Measurements from ENCODE around the gene PSMB10. TPM values are rescaled to one million over a fixed set of nuclear protein-coding genes. Genes with fewer than 3 reads are reported as not detected.
"Not testable (repeated sequence)": the region's sequence is repeated elsewhere in the genome, so short reads cannot be mapped to it uniquely, and the experiment has no call there.

Gene PSMB10
- polyA plus RNA-seq, 1 experiment: 18.1 TPM

- Histone ChIP-seq H3K27ac (ENCODE audit: low read depth, low read length) (no peak overlapping the region), H3K4me3 (ENCODE audit: low read depth, low read length) (no peak overlapping the region), H3K27me3 (ENCODE audit: control insufficient read depth, insufficient read depth, low read length) (no peaks in the 10 kb centered on the region), H3K9me3 (ENCODE audit: control insufficient read depth, insufficient read depth, low read length) (no peaks in the 10 kb centered on the region)
- TF ChIP-seq, protein P1, sequence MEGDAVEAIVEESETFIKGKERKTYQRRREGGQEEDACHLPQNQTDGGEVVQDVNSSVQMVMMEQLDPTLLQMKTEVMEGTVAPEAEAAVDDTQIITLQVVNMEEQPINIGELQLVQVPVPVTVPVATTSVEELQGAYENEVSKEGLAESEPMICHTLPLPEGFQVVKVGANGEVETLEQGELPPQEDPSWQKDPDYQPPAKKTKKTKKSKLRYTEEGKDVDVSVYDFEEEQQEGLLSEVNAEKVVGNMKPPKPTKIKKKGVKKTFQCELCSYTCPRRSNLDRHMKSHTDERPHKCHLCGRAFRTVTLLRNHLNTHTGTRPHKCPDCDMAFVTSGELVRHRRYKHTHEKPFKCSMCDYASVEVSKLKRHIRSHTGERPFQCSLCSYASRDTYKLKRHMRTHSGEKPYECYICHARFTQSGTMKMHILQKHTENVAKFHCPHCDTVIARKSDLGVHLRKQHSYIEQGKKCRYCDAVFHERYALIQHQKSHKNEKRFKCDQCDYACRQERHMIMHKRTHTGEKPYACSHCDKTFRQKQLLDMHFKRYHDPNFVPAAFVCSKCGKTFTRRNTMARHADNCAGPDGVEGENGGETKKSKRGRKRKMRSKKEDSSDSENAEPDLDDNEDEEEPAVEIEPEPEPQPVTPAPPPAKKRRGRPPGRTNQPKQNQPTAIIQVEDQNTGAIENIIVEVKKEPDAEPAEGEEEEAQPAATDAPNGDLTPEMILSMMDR (IDR thresholded peaks at IDR 0.05; ENCODE audit: low read depth, low read length): no peak
- no peak for DNase-seq (ENCODE audit: low read depth, low spot score)
- ChIA-PET CTCF (no interaction called here), POLR2A (no interaction called here)
These were observed 20.6 kb downstream of the PSMB10 start for GRCh38 chr16:67915831-67916723.

DNA sequence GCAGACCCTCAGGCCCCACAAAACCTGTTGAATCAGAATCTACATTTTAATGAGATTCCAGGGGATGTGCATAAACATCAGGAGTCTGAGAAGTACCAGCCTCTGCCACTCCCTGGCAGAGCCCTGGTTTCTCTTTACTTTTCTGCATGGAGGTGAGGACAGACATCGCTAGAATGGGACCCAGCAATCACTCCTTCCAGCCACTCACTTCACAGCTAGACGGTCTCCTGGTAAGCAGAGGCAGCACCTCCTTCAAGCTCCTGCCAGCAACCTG is 21.2 kb downstream of the PSMB10 start:
- POLR2A ChIA-PET; H3K27me3 ChIP-seq (ENCODE audit: control insufficient read depth, insufficient read depth, low read length); H3K9me3 ChIP-seq (ENCODE audit: control insufficient read depth, insufficient read depth, low read length); DNase-seq (ENCODE audit: low read depth, low spot score); H3K27ac ChIP-seq (ENCODE audit: low read depth, low read length); H3K4me3 ChIP-seq (ENCODE audit: low read depth, low read length): not testable (repeated sequence)
- CTCF ChIA-PET: interaction anchor here (0.9 to 1.2 kb wide), 2 partner anchors 10 to 99 kb away, joined by 4 read pairs; no protein-coding TSS in a partner anchor

DNA sequence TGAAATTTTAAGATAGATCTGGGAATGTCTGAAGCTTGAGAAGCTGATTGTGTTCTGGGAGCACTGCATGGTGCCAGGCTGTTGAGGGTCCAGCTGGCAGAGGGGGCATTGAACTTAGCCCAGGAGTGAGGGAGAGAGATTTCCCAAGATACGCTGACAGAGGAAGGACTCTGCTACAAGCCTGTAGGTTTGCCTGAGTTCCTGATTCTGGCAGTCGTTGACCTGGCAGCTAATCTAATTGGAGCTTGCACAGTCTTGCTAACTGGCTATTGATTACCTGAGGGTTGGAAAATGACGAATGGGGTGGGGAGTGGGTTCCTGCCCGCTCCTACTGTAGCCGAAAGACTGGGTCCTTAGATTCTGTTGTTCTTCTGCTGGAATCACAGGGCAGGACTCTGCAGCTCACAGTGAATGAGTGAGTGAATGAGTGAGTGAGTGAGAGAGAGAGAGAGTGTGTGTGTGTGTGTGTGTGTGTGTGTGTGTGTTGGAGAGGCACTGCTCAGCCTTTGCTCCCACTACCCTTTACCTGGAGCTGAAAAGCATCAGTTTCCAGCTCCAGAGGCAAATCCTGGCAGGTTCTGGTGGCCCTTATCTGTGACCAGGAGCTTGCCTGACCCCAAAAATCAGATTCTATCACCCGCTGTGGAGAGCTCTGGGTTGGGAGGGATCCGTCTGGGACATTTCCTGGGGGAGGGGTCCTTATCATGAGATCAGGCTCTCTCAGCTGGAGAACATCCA is 21.7 kb downstream of the PSMB10 start:
- Histone ChIP-seq H3K27me3 (ENCODE audit: control insufficient read depth, insufficient read depth, low read length) (no peaks in the 10 kb centered on the region), H3K27ac (ENCODE audit: low read depth, low read length) (no peak overlapping the region), H3K9me3 (ENCODE audit: control insufficient read depth, insufficient read depth, low read length) (no peaks in the 10 kb centered on the region), H3K4me3 (ENCODE audit: low read depth, low read length) (no peak overlapping the region)
- CTCF ChIA-PET: interaction anchor here (0.5 to 1.5 kb wide), 4 partner anchors 9 to 394 kb away, joined by 3 to 8 read pairs (median 4); partner anchors contain the start of gene NRN1L
- TF ChIP-seq, protein P1 (IDR thresholded peaks at IDR 0.05; ENCODE audit: low read depth, low read length): no peak
- DNase-seq (ENCODE audit: low read depth, low spot score): no peak
- POLR2A ChIA-PET: no interaction called here

DNA sequence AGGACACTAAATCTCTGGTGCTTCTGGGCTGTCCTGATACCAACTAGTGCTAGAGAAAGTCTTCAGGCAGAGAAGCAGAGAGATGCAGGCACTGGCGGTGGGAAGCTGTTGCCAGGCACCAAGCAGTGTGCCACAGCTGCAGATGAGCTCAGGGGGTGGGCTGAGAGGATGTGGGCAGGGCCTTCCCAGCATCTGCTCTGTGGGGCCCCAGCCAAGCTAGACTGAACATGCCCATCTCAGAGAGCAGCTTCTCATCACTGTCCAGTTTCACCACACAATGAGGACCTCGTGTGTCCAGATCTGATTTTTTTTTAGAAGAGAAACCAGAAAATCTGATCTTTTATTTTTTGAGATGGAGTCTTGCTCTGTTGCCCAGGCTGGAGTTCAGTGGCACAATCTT is 26.5 kb downstream of the PSMB10 start:
- peak; percentile 42 for DNase-seq (ENCODE audit: low read depth, low spot score)
- TF ChIP-seq, protein P1 (IDR thresholded peaks at IDR 0.05; ENCODE audit: low read depth, low read length): no peak
- Histone ChIP-seq H3K9me3 (ENCODE audit: control insufficient read depth, insufficient read depth, low read length) (no peaks in the 10 kb centered on the region), H3K4me3 (ENCODE audit: low read depth, low read length) (no peak overlapping the region), H3K27me3 (ENCODE audit: control insufficient read depth, insufficient read depth, low read length) (no peaks in the 10 kb centered on the region), H3K27ac (ENCODE audit: low read depth, low read length) (no peak overlapping the region)
- POLR2A ChIA-PET: no interaction called here
- CTCF ChIA-PET: interaction anchor here (0.5 to 2.1 kb wide), 3 partner anchors 93 to 239 kb away, joined by 3 to 10 read pairs (median 3); no protein-coding TSS in a partner anchor

GRCh38 chr16:67909056-67909742 is 27.5 kb downstream of the PSMB10 start:
- CTCF ChIA-PET: no interaction called here
- no peak overlapping the region for H3K27ac ChIP-seq (ENCODE audit: low read depth, low read length)

More at GRCh38 chr16:67909056-67909742, 27.5 kb downstream of the PSMB10 start:
- H3K4me3 ChIP-seq (ENCODE audit: low read depth, low read length): no peak overlapping the region
- TF ChIP-seq, protein P1 (IDR thresholded peaks at IDR 0.05; ENCODE audit: low read depth, low read length): no peak
- H3K27me3 ChIP-seq (ENCODE audit: control insufficient read depth, insufficient read depth, low read length): no peaks in the 10 kb centered on the region
- no peak for DNase-seq (ENCODE audit: low read depth, low spot score)
- POLR2A ChIA-PET: no interaction called here
- no peaks in the 10 kb centered on the region for H3K9me3 ChIP-seq (ENCODE audit: control insufficient read depth, insufficient read depth, low read length)
